VCaP (cell line): ENCODE results near the gene TBC1D4.
"Not testable (repeated sequence)": the region's sequence is repeated elsewhere in the genome, so short reads cannot be mapped to it uniquely, and the experiment has no call there.

Experiments used
- H3K27ac ChIP-seq: fragments of 450-650 bp; 2 replicates; pipeline ENCODE4 v1.5.1; 2017
- TF ChIP-seq, protein P1 (sequence below): fragments of 450-650 bp; conservative IDR thresholded peaks from 2 replicates; pipeline ENCODE4 v1.5.1; 2017; ENCODE audit warnings: mild to moderate bottlenecking, moderate library complexity

TBC1D4 gene

DNA sequence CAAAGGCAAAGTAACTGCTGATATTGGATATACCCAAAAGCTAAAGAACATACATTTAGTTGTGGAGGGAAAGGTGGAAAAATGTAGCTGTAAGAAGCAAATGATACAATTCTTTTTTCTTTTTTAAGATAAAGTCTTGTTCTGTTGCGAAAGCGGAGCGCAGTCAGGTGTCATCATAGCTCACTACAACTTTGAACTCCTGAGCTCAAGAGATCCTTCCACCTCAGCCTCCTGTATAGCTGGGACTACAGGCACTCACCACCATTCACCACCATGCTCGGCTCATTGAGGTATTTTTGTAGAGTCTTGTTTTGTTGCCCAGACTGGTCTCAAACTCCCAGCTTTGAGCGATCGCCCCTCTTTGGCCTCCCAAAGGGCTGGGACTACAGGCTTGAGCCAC, 38.0 kb downstream of the TBC1D4 start:
- H3K27ac ChIP-seq, result no peak overlapping the region; the same call in 1 of the 2 replicates
- TF ChIP-seq, protein P1, sequence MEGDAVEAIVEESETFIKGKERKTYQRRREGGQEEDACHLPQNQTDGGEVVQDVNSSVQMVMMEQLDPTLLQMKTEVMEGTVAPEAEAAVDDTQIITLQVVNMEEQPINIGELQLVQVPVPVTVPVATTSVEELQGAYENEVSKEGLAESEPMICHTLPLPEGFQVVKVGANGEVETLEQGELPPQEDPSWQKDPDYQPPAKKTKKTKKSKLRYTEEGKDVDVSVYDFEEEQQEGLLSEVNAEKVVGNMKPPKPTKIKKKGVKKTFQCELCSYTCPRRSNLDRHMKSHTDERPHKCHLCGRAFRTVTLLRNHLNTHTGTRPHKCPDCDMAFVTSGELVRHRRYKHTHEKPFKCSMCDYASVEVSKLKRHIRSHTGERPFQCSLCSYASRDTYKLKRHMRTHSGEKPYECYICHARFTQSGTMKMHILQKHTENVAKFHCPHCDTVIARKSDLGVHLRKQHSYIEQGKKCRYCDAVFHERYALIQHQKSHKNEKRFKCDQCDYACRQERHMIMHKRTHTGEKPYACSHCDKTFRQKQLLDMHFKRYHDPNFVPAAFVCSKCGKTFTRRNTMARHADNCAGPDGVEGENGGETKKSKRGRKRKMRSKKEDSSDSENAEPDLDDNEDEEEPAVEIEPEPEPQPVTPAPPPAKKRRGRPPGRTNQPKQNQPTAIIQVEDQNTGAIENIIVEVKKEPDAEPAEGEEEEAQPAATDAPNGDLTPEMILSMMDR, result no peak

DNA sequence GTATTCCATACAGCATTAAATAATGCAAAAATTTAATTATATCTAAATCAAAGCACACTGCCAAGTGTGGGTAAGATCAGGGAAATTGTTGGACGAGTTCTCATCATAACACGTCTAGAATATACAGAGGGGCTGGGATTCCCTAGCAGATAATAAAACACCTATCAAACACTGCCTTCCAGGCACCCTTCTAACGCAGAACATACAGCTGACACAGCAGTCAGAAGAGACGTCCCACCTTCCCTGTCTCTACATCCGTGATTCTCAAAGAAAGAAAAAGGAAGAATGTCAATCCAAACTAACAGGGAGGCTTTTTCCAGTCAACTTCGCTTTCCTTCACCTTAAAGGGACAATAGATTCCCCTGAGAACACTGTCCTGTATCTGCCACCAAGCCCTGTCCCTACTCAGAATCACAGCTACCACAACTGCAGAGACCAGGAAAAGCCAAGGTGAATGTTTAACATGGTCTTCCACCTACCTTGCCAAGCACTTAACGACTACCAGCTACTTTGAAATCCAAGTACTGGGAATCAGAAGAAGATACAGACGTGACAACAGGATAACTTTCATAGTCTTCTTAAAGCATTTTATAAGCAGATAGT, 38.5 kb downstream of the TBC1D4 start:
- H3K27ac ChIP-seq, result no peak overlapping the region
- TF ChIP-seq, protein P1, result no peak

DNA sequence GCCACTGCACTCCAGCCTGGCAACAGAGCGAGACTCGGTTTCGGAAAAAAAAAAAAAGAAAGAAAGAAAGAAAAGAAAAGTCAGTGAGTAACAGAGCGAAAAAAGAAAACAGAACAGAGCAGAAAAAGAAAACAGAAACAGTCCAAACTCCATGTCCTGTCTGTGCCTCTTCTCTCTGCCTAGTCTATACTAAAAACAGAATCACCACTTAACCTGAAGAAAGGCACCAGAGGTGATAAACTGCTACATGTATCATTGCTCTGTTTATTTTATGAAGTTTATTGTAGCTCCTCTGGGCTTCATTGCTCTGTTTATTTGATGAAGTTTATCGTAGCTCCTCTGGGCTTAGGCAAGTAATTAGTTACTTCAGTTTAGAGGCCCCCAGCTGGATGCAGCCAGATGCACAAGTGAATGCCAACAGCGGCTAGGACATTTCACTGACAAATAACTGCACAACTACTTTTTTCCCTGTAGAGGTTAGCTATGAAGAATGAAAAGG, 39.2 kb downstream of the TBC1D4 start:
- H3K27ac ChIP-seq, result no peak overlapping the region
- TF ChIP-seq, protein P1, result no peak

DNA sequence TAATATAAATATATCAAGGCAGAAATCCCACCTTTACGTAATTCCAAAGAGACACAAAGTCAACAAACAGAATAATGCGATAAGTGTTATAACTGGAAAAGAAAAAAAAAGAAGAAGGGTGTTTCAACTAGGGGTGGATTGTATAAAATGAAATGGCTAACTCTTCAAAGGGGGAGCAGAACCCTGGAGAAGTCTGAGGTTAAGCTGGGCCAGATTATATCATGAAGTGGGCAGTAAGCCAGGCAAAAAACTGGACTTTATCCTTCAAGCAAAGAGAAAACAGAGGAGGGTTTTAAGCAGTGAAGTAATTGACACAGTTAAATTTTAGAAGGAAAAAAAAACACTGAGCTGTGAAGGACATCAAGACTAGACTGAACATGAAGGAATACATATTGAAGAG, 41.9 kb downstream of the TBC1D4 start:
- H3K27ac ChIP-seq, result no peak overlapping the region
- TF ChIP-seq, protein P1, result no peak

DNA sequence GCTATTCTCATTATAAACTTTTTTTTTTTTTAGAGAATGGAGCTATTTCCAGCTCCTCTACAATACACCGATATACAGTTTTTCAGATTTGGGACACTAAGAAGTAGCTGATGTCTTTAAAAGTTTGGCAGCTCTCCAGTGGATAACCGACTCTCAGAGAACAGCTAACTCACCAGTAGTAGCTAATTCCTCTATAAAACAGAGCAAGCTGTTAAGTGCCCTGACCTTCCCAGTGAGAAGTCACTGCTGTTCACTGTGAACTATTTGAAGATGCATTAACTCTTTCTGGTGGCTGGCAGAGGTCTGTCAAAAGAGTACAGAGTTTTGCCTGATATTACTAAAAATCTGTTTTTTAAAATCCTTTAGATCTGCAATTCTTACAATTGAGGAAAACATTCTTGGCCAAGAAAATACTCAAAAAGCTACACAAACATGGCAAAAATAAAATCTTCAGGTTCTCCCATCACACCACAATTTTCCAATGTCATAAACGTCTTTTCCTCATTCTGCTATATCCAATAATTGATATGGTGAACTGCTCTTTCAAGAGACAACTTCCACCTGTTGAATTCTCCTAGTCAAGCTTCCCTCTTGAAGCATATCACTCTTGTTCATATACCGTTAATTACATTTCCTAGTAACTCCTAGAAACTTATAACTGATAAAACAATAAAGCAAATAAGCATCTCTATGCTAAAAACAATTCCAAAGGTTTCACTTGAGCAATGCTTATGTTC, 44.2 kb downstream of the TBC1D4 start:
- TF ChIP-seq, protein P1, result no peak

DNA sequence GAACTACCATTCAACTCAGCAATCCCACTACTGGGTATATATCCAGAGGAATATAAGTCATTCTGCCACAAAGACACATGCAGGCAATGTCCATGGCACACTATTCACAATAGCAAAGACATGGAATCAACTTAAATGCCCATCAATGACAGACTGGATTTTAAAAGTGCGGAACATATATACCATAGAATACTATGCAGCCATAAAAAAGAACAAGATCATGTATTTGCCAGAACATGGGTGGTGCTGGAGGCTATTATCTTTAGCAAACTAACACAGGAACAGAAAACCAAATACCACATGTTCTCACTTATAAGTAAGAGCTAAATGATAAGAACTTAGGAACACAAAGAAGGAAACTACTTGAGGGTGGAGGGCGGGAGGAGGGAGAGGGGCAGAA, 47.8 kb downstream of the TBC1D4 start:
- H3K27ac ChIP-seq, result not testable (repeated sequence)

More for the DNA sequence above, 44.2 kb downstream of the TBC1D4 start:
- no peak overlapping the region for H3K27ac ChIP-seq

DNA sequence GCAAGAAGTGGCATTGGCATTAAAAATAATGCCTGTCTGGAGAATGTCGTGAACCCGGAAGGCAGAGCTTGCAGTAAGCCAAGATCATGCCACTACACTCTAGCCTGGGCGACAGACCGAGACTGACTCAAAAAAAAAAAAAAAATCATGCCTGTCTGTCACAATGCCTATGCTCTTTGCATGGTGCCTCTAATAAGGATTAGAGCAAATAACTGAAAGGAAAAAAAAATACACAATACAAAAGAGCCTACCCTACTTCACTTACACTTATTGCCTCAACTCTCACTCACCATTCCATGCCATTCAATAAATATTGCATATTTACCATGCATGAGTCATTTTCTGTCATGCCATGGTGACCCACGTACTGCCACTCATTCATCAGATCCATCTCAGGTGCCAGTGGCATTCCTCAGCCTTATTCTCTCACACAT, 49.1 kb downstream of the TBC1D4 start:
- TF ChIP-seq, protein P1, result no peak
- no peak overlapping the region for H3K27ac ChIP-seq

DNA sequence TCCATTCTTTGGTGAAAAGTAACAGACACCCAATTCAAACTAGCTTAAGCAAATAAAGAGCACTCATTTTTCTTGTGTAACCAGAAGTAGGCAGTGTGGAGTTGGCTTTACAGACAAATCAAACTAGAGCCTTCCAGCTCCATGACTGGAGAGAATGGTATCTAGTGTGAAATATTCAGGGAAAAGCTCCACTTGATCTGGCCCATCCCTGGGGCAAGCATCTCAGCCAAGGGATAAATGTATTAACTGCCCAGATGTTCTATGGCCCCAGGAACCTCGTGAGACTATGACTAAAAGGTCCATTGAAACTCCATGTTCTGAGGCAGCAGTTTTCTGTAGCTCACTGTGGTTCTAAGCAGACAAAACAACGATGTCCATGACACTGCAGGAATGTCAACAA, 49.9 kb downstream of the TBC1D4 start:
- TF ChIP-seq, protein P1, result no peak
- H3K27ac ChIP-seq, result no peak overlapping the region
